GM19193 (cell line): ENCODE data around the gene TIGD2.

Experiments used
- POLR2A ChIP-seq: IDR thresholded peaks from 4 replicates; pipeline ENCODE4 v1.6.1; 2011; ENCODE audit not compliant: insufficient read depth, insufficient read length; ENCODE audit errors: extremely low read depth

TIGD2 gene

GRCh38 chr4:89137231-89137630 lies 25.9 kb downstream of the TIGD2 start:
- TF ChIP-seq POLR2A = no peak

- no peak for TF ChIP-seq POLR2A
Observed at GRCh38 chr4:89137695-89138094, 26.4 kb downstream of the TIGD2 start.

- no peak for TF ChIP-seq POLR2A
Observed at GRCh38 chr4:89140168-89140759, 28.9 kb downstream of the TIGD2 start.

GRCh38 chr4:89142691-89143669 lies 31.6 kb downstream of the TIGD2 start:
- no peak for TF ChIP-seq POLR2A

- TF ChIP-seq POLR2A = no peak
Observed at GRCh38 chr4:89146196-89146595, 34.9 kb downstream of the TIGD2 start.

- no peak for TF ChIP-seq POLR2A
Observed at GRCh38 chr4:89152972-89153371, 41.6 kb downstream of the TIGD2 start.

GRCh38 chr4:89156174-89156914 lies 45.0 kb downstream of the TIGD2 start:
- TF ChIP-seq POLR2A = no peak

GRCh38 chr4:89157488-89158024 lies 46.2 kb downstream of the TIGD2 start:
- TF ChIP-seq POLR2A = no peak

GRCh38 chr4:89158884-89159503 lies 47.7 kb downstream of the TIGD2 start:
- no peak for TF ChIP-seq POLR2A

- no peak for TF ChIP-seq POLR2A
Observed at GRCh38 chr4:89160806-89161205, 49.5 kb downstream of the TIGD2 start.

GRCh38 chr4:89161841-89162240 lies 50.5 kb downstream of the TIGD2 start:
- no peak for TF ChIP-seq POLR2A

- TF ChIP-seq POLR2A = no peak
Observed at GRCh38 chr4:89162496-89162895, 51.2 kb downstream of the TIGD2 start.

- TF ChIP-seq POLR2A = no peak
Observed at GRCh38 chr4:89162987-89163386, 51.7 kb downstream of the TIGD2 start.

GRCh38 chr4:89164400-89164799 lies 53.1 kb downstream of the TIGD2 start:
- no peak for TF ChIP-seq POLR2A
